Posterior cingulate gyrus (tissue), 11 donors: ENCODE measurements around the gene PRKN.

Experiments
- DNase-seq, 10 donors: peaks; one replicate each; pipeline versions ENCODE4 v3.0.0 to v3.0.0-alpha.2; 2020 to 2021; ENCODE audit warnings: mixed read lengths in 3 of 10
- intact Hi-C: fragments of 100-400 bp; cut with DNase I; formaldehyde crosslinking; loops from one replicate; pipeline ENCODE4 v1.15.1; 2023

The PRKN gene

DNA sequence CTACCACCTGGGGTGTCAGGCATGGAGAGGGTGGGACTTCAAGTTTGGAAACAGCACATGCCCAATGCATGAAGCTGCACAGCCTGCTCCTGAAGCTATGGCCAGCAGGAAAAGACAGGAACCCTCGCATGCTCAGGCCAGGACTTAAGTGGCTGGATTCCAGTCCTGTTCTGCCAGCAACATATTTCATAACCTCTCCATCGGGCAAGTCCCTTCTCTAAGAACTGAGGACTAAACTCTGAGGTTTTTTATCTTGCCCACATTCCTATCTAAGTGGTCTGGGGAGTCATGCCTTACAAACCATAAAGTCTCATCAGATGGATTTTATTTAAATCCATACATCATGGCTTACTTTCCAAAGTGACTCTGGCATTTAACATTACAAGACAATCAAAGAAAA, 1426.2 kb downstream of the PRKN start:
- intact Hi-C loops, result no loop called here
- DNase-seq, result no peak

DNA sequence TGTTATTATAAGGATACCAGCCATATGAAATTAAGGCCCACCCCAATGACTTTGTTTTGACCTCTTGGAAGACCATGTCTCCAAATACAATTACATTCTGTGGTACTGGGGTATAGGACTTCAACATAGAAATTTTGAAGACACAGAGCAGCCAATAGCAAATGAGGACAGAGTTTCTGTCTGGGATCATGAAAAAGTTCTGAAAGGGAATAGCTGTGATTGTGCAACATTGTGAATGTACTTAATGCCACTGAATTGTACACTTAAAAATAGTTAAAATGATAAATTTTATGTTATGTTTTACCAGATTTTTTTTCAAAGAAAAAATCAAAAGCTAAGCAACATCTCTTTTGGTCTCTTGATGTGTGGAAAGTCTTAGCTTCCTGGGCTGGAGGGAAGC, 1426.7 kb downstream of the PRKN start:
- intact Hi-C loops, result no loop called here
- no peak for DNase-seq

DNA sequence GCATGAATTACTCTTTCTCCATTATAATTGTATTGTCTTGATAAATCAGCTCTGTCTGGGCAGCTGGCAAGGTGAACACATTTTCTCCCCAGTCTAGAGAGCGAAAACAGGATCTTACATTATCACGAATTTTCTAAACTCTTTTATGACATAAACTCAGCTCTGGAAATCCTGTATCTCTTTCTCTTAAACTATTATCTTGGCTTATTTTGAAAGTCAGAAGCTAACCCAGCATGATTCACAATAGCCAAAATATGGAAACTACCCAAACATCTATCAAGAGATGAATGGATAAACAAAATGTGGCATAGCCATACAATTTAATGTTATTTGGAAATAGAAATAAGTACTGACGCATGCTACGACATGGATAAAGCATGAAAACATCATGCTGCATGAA, 1427.8 kb downstream of the PRKN start:
- intact Hi-C loops, result no loop called here
- no peak for DNase-seq
